HUDEP-2 (cell line): Measurements from ENCODE around the gene FRY.

Source experiments
- DNase-seq, 76 experiments: peaks; one replicate each; lab custom pipeline; 2025; ENCODE audit not compliant: unreplicated experiment in 76 of 76; lab: John Stamatoyannopoulos, UW

FRY gene

GRCh38 chr13:32284927-32285632 lies 253.5 kb downstream of the FRY start:
- DNase-seq = no peak

GRCh38 chr13:32285633-32285965 lies 254.0 kb downstream of the FRY start:
- no peak for DNase-seq

GRCh38 chr13:32297206-32297605 lies 265.6 kb downstream of the FRY start:
- DNase-seq = no peak

- no peak for DNase-seq
Observed at GRCh38 chr13:32298695-32299094, 267.1 kb downstream of the FRY start.

- no peak for DNase-seq
Observed at GRCh38 chr13:32299893-32300292, 268.3 kb downstream of the FRY start.

- DNase-seq = no peak
Observed at GRCh38 chr13:32300406-32300805, 268.8 kb downstream of the FRY start.

GRCh38 chr13:32300920-32301319 lies 269.3 kb downstream of the FRY start:
- DNase-seq = no peak

GRCh38 chr13:32302461-32302860 lies 270.9 kb downstream of the FRY start:
- DNase-seq = no peak

- no peak for DNase-seq
Observed at GRCh38 chr13:32305646-32306045, 274.1 kb downstream of the FRY start.

GRCh38 chr13:32309312-32310133 lies 277.9 kb downstream of the FRY start:
- DNase-seq = no peak

GRCh38 chr13:32310134-32310706 lies 278.6 kb downstream of the FRY start:
- peak in 23 of 76 experiments; percentile 1 to 59 (median 32) for DNase-seq

- no peak for DNase-seq
Observed at GRCh38 chr13:32311188-32311897, 279.8 kb downstream of the FRY start.

- peak in 17 of 76 experiments; percentile 1 to 52 (median 25) for DNase-seq
Observed at GRCh38 chr13:32314271-32315237, 283.0 kb downstream of the FRY start.

- peak in 75 of 76 experiments; percentile 21 to 89 (median 76) for DNase-seq
Observed at GRCh38 chr13:32315238-32316027, 283.9 kb downstream of the FRY start, which contains the start of the genes BRCA2 and ZAR1L. Gene BRCA2 (plus strand): TSS chr13:32315508. CDS start chr13:32316461, 953 bp downstream. Gene ZAR1L (minus strand): TSS chr13:32315363. CDS start chr13:32311925, 3,438 bp downstream.

- peak in 3 of 76 experiments; percentile 28 to 44 (median 36) for DNase-seq
Observed at GRCh38 chr13:32316028-32316339, 284.4 kb downstream of the FRY start.

GRCh38 chr13:32316501-32316900 lies 284.9 kb downstream of the FRY start:
- DNase-seq = peak in 1 of 76 experiments; percentile 16

GRCh38 chr13:32317716-32318465 lies 286.3 kb downstream of the FRY start:
- no peak for DNase-seq

- DNase-seq = no peak
Observed at GRCh38 chr13:32320528-32320927, 289.0 kb downstream of the FRY start.
